Measurements from ENCODE around the gene INPP5D. TPM values are rescaled to one million over a fixed set of nuclear protein-coding genes. Genes with fewer than 3 reads are reported as not detected.

The INPP5D gene
- total and polyA plus RNA-seq, 2 of the 8 experiments (the other 6 are each of a cell fraction or from before 2014, with no cell fraction given): 4.5 to 7.1 TPM

- H3K4ac ChIP-seq (replicated peaks; ENCODE audit: insufficient read length, low read depth, low read length): no peak overlapping the region
- ChIA-PET POLR2A (ENCODE audit: partially characterized antibody) (interaction anchor here (1.4 kb wide), 1 partner anchor 13 kb away, joined by 3 read pairs; no protein-coding TSS in a partner anchor), CTCF (ENCODE audit: partially characterized antibody) (interaction anchor here (0.7 kb wide), 1 partner anchor 188 kb away, joined by 3 read pairs; no protein-coding TSS in a partner anchor)
- FAIRE-seq: no peak
- H3K14ac ChIP-seq (ENCODE audit: insufficient read length): no peak overlapping the region
- H2BK120ac ChIP-seq (replicated peaks; ENCODE audit: low read depth, low read length): no peak overlapping the region
- H3K18ac ChIP-seq (ENCODE audit: extremely low read depth, low read length): peak overlapping the region; percentile 38; the same call in 1 of the 2 replicates
- no peaks in the 10 kb centered on the region for H3K27me3 ChIP-seq (replicated peaks in 1 of 4; ENCODE audit: control insufficient read depth in 3 of 4, extremely low read depth in 1 of 4, insufficient read depth in 3 of 4, low read length in 3 of 4)
- no peaks in the 10 kb centered on the region for H4K20me1 ChIP-seq (replicated peaks in 1 of 2; ENCODE audit: control insufficient read depth in 1 of 2, insufficient read depth in 2 of 2, low read length in 2 of 2)
- H3K23me2 ChIP-seq (ENCODE audit: low read depth, low read length): no peaks in the 10 kb centered on the region
- H2BK15ac ChIP-seq (ENCODE audit: low read length): no peak overlapping the region
- H3K4me2 ChIP-seq (ENCODE audit: insufficient read depth in 1 of 2, low read depth in 2 of 2, low read length in 2 of 2): no peak overlapping the region
- H4K91ac ChIP-seq (replicated peaks; ENCODE audit: insufficient read length, low read length): no peak overlapping the region
- no peak for TF ChIP-seq KDM5A (IDR thresholded peaks at IDR 0.05; ENCODE audit: low read length)
- TF ChIP-seq TCF12 (IDR thresholded peaks at IDR 0.05; ENCODE audit: low read depth, low read length): no peak
- no peak overlapping the region for H2BK5ac ChIP-seq (ENCODE audit: low read depth, low read length)
- no peak overlapping the region for H2AK5ac ChIP-seq (ENCODE audit: low read depth, low read length)
- H3K36me3 ChIP-seq (ENCODE audit: control insufficient read depth in 2 of 4, insufficient read depth in 4 of 4, low read length in 3 of 4): peaks cover 0 to 1% (median 0%) of the 10 kb centered on the region in 4 experiments; a peak in 3 of 8 replicates
- H2AFZ ChIP-seq (ENCODE audit: low read length): no peak overlapping the region
- H3K27ac ChIP-seq (ENCODE audit: low read depth, low read length): no peak overlapping the region; the same call in 1 of the 2 replicates
- no peaks in the 10 kb centered on the region for H3K9me3 ChIP-seq (ENCODE audit: insufficient read depth in 2 of 2, low read depth in 1 of 2, low read length in 1 of 2)
- no peak overlapping the region for H3K23ac ChIP-seq (ENCODE audit: insufficient read length)
- no peak overlapping the region for H4K5ac ChIP-seq (ENCODE audit: insufficient read length, low read depth, low read length)
- H3K79me1 ChIP-seq (ENCODE audit: low read depth, low read length): no peaks in the 10 kb centered on the region; the same call in 1 of the 2 replicates
- peaks cover 0 to 10% (median 5%) of the 10 kb centered on the region in 4 experiments; a peak in 5 of 7 replicates for H3K4me1 ChIP-seq (replicated peaks in 1 of 4; ENCODE audit: control insufficient read depth in 3 of 4, insufficient read depth in 4 of 4, low read length in 3 of 4)
- no peak overlapping the region for H2BK20ac ChIP-seq (ENCODE audit: low read length)
- no peak overlapping the region for H3K4me3 ChIP-seq (ENCODE audit: extremely low read depth in 1 of 4, insufficient read depth in 2 of 4, low read depth in 3 of 4, low read length in 4 of 4)
- H4K8ac ChIP-seq (ENCODE audit: extremely low read depth, insufficient read depth, low read length): no peak overlapping the region
- H2BK12ac ChIP-seq (ENCODE audit: low read depth, low read length): 0 out of 2 replicates have a peak overlapping the region, but pooled peaks have one; percentile 23
- WGBS, 2 experiments (ENCODE audit: extremely low coverage in 1 of 2, insufficient coverage in 1 of 2, insufficient read length in 1 of 2, insufficient replicate concordance in 2 of 2, low coverage in 1 of 2, low lambda C conversion rate in 2 of 2, missing lambda C conversion rate in 1 of 2): 87% methylated on average over 16 of the region's 19 CpGs; no CpG with 5 or more reads in 1 of the 2 experiments
- no peak overlapping the region for H3K9ac ChIP-seq (replicated peaks in 1 of 4; ENCODE audit: extremely low read depth in 1 of 4, low read depth in 3 of 4, low read length in 3 of 4)
- H3K79me2 ChIP-seq (ENCODE audit: control insufficient read depth in 1 of 2, insufficient read depth in 2 of 2, low read length in 2 of 2): no peaks in the 10 kb centered on the region
- no peak for DNase-seq (ENCODE audit: low read depth in 1 of 2, low spot score in 2 of 2)
- H3K56ac ChIP-seq (replicated peaks; ENCODE audit: insufficient read length, low read depth, low read length): no peak overlapping the region
Measured at GRCh38 chr2:233165895-233166661, 105.9 kb downstream of the INPP5D start.

All from H1 (cell line).